ENCODE measurements around the gene FBXO38.

Gene FBXO38

DNA sequence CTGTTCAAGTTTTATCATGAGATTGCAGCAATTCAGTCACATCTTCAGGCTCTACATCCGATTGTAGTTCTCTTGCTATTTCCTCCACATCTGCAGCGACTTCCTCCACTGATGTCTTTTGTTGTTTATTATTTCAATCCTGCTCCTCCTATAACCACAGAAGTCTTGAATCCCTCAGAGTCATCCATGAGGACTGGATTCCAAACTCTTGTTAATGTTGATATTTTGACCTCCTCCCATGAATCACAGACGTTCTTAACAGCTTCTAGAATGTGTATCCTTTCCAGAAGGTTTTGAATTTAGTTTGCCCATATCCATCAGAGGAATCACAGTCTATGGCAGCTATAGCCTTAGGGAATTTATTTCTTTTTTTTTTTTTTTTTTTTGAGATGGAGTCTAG lies 3.6 kb downstream of the FBXO38 start:
- no peak for DNase-seq

DNA sequence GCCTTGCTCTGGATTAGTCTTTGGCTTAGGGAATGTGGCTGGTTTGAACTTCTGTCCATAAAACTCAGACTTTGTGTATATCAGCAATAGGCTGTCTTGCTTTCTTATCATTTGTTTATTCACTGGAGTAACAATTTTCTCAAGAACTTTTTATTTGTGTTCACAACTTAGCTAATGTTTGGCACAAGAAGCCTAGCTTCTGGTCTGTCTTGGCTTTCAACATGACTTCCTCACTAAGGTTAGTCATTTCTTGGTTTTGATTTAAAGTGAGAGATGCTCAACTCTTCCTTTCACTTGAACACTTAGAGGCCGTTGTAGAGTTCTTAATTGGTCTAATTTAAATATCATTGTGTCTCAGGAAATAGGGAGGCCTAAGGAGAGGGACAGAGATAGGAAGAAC lies 4.9 kb downstream of the FBXO38 start:
- DNase-seq, result no peak

DNA sequence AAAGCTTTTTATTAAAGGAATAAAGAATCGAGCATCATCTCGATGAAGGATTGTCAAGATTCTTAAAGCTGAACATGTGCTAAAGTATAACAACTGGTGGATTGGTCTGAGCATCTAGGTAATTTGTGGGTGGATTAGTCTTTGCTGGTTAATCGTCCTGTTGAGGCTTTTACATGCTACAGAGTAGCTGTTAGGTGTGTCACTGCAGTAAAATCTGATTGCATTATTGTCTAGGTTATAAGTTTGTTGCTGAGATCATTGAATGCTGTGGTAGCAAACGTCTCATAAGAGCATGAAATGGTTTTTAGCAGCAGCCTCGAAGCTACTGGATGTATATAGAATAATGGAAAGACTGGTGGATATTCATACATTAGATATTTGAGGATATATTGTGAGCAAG lies 7.2 kb downstream of the FBXO38 start:
- no peak for DNase-seq

DNA sequence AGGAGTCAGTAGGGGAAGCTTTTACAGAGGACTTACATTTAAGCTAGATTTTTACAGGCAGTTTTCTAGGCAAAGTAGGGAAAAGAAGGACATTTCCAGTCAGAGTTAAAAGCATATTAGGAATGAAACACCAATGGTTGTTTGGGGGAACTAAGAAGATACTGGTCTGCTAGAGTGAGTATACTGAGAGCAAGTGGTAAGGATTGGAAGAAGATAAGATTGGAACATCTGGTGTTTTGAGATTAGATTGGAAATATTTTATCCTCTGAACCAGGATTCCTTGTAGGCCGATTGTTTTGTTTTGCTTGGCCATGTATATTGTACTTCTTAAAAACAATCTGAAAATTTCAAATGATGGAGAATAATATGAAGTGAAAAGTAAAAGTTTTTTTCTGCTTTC lies 7.7 kb downstream of the FBXO38 start:
- DNase-seq, result no peak

DNA sequence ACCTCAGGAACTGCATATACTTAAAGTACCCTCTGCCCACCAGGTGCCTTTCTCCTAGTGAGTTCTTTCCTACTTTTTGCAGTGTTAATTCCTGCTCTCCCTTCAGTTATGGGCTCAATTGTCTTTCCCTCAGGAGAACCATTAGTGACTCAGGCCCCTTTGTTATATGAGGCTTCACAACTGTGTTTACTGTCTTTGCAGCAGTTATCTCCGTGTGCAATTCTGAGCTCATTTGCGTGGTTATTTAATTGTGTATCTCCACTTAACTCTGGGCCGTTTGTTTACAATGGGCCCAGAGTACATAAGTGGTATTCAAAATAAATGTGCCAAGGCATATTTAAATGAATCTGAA lies 9.6 kb downstream of the FBXO38 start:
- no peak for DNase-seq

DNA sequence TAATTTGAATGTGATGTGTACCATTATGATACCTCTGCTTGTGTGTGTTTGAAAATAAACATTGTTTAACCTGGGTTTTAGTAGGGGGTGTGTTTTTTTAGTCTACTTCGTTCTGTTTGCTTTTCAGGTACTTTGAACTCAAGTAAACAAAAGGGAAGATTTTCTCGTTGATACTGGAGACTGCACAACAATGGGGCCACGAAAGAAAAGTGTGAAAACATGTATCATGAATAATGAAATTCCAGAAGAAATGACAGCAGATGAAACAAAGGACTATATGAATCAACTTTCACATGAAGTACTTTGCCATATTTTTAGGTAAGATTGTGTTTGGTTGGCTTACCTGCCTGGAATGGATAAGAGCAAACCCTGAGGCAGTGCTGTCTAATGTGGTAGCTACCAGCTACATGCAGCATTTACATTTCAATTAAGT lies 10.8 kb downstream of the FBXO38 start:
- DNase-seq, result no peak

DNA sequence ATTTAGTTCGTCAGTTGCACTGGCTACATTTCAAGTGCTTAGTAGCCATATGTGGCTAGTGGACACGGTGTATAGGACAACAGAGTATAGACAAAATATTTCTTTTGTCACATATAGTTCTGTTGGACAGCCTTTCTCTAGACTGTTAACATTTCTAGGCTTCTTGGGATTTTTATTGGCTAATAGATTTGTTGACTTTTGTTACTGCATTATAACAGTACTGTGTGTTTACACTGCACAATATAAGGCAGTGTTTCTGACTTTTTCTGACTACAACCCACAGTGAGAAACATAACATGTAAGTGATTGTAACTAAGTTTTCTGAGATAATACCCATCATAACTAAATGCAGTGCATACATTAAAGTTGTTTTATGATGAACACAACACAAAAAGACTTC lies 11.3 kb downstream of the FBXO38 start:
- DNase-seq, result no peak

DNA sequence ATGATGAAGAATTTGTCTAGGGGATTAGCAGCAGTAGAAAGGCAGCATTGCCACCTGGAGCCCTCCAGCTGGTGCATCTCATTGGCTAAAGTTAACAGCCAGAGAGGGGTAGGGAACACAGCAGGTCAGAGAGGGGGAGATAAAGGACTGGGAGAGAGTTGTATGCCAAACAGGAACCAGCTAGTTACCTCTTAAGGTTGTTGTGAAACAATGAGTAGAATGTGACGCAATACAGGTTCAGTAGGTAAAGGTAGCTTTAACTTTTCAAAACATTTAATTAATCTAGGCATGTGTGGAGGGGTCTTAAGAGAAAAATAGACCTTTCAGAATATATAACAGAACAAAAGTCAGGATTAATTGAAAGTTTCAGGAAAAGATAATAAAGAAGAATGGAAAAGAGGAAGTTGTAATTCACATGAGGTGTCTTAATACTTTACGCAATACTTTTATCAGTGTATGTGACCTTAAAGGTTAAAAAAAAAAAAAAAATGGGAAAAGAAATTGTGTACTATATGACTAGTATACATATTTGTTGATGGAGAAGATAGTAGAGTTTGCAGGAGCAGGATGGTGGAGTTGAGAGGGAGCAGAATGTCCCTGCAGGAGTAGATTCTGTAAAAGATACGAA lies 14.3 kb downstream of the FBXO38 start:
- no peak for DNase-seq

DNA sequence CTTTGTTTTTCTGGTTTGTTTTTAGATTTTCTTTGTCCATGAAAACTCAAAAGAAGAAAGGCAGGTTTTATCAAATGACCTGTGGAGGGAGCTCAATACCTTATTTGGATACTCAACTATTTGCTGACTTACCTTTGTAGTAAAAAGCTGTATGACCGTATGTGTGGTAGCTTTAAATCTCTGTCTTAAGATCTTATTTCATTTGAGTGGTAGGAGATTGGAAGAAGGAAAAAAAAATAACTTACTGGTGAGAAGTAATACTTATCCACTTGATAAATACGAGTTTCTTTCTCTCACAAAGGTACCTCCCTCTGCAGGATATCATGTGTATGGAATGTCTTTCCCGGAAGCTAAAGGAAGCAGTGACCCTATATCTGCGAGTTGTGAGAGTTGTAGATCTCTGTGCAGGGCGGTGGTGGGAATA lies 15.0 kb downstream of the FBXO38 start:
- DNase-seq, result no peak

DNA sequence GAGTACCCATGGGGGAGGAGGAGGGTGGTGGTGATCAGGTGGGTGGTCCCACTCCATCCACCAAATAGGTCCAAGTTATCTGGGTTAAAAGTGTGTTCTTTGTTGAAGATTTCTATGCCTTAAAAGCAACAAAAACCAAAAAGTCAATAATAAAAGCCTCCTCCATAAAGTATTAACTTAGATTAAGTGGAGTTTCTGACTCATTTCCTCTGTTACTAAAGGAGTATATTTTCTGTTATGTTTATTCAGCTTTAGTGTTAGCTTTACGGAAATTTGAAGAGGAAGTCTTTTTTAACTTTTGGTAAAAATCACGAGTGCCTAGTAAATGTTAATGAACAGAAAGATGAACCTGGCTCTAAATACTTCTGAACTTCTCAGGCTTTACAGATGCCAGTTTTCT lies 17.8 kb downstream of the FBXO38 start:
- no peak for DNase-seq

DNA sequence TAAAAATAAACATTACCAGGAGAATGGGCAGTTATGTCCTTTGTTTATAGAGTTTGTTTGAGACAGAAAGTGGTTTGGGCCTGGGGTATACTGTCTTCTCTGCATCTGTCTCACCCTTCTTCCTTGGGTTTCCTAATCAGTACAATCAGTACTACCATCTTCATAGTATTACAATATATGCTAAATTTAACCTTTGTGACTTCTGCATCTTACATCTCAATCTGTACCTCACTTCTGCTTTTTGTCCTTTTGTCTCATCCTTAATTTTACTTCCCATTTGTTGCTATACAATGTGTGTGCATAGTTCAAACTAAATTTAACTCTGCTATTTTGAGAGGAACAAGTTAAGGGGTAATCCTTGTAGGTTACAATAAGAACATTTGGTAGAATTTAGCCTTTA lies 19.6 kb downstream of the FBXO38 start:
- peak; percentile 7 for DNase-seq

DNA sequence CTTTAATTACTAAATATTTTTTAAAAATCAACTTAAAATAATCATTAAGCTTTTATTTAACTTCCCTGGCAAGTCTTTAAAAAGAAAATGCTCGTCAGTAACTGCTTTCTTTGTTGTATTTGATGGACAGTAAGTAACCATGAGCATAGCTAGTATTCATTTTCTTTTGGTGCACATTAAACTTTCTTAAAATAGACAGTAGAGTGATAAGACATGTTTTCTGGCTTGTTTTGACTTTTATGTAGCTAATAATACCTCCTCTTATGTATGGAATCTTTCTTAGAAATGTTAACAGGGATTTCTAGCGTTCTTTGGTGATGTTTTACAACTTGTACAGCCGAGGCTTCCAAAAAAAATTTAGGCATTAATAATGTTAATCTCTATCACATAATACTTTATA lies 22.6 kb downstream of the FBXO38 start:
- DNase-seq, result no peak

DNA sequence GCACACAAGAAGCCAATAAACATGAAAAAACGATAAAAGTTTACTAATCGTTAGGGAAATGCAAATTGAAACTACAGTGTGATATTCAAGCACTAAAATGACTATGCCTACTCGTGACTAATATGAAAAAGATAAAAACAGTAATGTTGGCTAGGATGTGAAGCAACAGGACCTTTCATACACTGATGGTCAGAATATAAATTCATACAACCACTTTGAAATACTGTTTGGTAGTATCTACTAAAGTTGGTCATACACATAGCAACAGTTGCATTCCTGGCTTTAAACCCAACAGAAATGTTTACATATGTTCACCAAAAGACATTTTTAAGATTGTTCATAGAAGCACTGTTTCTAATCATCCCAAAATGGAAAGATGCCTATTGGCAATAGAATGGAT lies 24.3 kb downstream of the FBXO38 start:
- no peak for DNase-seq

DNA sequence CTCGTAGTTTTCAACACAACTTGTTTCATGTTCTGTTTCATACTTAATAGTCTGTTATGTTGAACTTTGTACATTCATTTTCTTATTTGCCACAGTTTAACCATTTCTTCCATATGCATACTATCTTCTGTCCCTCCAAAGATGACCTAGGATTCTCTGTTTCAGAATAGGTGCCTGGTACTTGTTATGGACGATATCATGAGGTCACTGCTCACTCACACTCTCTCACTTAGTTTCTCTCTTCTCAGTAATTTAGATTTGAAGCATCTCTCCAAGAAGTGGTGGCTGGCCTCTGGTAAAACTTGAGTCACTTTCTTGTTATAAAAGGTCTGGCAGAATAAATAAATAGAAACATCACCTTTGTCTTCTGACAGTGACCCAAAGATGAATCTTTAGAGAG lies 28.4 kb downstream of the FBXO38 start:
- no peak for DNase-seq

DNA sequence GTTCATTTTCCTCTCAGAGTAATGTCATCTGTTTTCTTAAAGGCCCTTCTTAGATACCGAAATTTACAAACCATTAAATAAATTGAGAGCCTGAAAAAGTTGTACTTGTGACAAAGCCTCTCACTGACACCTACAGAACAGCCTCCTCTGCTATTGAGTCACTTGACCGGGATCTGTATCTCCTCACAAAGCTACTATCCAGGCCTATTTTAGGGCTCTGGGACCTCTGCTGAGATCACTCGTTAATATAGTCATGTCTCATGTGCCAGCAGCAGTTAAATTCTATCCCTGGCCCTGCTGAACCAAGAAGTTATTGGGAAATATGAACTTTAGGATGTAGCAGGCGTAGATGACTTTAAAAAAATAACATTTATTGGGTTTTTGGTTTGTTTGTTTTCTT lies 31.1 kb downstream of the FBXO38 start:
- no peak for DNase-seq

DNA sequence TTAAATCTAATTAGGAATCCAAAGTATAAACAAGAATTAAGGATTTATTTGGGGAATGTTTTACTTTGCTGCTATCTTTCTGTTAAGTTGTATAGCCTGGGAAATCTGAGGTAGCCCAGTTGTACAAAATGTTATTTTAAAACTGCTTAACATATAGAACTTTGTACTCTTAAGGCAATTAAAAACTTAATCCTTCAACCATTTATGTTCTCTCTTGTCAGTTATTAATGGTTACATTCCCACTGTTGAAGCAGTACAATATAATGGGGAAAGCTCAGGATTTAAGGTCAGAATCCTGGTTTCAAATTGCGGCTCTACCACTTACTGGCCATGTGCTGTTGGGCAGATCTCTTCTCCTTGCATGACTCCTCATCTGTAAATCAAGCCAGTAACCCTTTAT lies 32.7 kb downstream of the FBXO38 start:
- DNase-seq, result no peak

DNA sequence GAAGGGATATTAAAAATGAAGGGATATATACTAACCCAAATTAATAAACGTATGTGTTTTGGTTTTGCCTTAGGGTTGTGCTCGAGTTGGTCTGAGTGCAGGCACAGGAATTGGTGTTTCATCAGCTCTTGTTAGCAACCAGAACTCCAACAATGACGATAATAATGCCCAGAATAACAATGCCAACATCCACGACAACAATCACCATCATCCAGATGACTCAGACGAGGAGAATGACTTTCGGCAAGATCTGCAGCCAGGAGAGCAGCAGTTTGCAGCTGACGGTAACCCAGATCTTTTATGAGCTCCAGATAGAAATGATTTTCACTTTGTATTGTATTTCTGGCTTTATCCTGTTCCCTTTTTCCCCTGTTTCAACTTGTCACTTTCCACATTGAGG lies 33.2 kb downstream of the FBXO38 start:
- no peak for DNase-seq

DNA sequence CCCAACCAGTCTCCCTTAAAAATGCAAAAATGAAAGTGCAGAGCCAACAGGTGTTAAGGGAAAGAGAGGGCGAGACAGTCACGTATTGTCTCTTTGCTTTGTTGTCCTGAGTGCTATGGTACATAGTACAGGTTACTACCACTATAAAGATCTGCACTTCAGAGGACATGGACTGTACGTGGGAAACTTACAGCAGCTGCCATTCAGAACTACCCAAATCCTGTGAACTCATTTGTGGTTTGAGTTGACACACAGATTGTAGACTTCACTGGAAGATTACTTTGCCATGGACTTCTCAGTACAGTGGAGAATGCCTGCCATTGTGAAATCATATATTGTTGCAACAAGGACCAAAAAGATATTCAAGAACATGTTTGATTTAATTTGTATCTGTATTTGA lies 34.8 kb downstream of the FBXO38 start:
- no peak for DNase-seq

DNA sequence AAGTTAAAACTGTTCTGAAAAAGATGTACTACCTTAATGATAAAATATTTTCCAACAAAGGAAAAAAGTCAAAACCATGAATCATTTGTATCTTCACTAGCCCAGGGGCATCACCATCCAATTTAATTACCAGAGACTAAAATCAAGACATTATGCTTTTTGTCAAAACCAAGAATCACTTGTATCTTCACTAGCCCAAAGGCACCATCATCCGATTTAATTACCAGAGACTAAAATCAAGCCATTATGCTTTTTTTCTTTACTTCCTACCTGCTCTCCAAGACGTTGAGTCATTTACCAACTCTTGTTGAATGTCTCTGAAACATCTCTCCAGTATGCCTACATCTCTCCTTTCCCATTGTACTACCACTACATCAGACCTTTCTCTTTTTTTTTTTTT lies 37.9 kb downstream of the FBXO38 start:
- no peak for DNase-seq

DNA sequence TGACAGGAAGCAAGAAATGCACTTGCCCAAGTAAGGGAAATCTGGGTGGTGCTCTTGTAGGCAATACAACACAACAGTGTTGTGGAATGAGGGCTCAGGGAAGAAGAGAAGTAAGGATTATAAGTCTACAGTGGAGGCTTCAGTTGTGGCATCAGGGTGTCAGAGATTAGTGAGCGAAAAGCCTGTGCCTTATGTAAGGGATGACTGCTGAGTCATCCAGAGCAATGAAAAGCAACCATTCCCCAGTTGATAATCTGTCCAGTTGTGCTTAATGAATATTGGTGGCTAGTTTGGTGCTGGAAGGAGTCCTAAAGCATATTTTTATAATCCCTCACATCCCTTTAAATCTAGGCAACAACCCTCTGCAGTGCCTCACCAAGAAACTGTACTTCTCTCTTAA lies 42.0 kb downstream of the FBXO38 start:
- no peak for DNase-seq

DNA sequence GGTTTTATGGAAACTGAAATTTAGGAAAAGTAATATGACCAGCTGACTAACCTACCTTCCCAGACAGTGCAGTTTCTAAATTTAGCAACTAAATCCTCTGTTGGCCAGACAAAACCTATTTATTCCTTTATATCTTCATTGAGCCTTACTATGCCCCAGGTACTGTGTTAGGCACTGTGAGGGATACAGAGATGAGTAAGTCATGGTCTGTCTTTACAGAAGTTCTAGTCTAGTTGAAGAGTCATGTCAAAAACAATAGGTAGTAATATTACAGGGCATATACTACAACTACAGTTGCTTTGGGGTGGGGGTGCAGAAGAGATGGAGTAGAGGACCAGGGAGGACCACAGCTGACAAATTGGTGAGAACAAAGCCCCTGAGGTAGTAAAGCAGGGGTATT lies 42.8 kb downstream of the FBXO38 start:
- no peak for DNase-seq

DNA sequence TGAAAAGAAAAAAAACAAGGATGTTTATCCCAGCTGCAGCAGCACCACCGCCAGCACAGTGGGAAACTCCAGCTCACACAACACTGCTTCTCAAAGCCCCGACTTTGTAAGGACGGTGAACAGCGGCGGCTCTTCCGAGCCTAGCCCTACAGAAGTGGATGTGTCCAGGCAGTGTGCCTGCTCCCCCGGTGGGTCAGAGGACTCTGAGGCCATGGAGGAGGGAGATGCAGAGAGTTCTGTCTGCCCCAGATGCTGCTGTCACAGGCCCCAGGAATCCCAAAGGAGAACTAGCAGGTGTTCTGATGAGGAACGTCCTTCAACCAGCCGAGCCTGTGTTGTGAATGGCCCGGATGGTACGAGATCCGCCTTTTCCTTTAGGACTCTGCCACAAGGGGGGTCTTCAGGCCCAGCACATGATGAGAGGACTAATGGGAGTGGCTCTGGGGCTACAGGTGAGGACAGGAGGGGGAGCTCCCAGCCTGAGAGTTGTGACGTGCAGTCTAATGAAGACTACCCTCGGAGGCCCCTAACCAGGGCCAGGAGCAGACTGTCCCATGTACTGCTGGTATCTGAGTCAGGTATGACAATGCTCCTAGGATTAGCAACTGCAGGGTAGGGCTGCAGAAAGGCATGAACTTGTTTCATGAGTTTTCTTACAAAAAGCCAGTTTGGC lies 43.7 kb downstream of the FBXO38 start:
- no peak for DNase-seq

DNA sequence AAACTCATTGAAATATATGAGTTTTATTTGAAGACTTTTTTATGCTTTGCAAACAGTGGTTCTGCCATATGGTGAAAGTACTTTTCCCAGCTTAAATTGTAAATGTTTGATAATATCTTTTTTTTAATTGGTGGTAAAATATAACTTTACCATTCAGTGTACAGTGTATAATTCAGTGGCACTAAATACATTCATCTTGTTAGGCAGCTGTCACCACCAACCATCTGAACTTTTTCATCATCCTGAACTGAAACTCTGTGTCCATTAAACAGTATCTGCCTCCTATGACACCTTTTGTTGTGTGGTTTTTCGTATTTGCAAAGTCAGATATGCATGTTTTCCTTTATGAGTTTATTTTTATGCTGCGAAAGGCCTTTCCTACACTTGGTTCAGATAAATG lies 45.1 kb downstream of the FBXO38 start:
- DNase-seq, result no peak

DNA sequence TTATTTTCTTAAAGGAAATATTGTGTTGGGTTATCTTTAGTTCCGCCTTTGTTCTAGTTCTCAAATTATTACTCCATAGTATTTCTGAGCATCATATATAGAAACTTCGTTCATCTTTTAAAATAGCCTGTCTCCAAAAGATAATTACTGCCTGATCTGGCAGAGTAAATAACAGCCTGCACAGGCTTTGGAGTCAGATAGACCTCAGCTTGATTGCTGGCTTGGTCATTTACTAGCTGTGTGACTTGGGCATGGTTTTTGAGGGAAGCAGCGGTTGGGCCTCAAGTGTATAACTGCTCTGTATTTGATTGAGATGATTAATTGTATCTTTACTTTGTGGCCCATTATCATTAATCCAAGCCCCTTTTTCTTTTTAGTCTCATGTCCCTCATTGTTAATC lies 50.1 kb downstream of the FBXO38 start:
- DNase-seq, result no peak

DNA sequence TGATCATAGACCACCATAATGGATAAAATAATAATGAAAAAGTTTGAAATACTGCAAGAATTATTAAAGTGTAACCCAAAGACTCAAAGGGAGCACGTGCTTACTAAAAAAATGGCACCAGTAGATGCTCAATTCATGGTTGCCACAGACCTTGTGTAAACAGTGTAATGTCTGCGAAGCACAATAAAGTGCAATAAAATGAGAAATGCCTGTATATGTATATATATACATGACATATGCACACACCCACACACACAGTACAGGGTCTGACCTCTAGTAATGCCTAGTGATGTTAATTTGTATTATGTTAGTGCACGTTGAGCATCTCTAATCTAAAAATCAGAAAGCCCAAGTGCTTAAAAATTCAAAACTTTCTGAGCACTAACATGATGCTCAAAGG lies 52.3 kb downstream of the FBXO38 start:
- no peak for DNase-seq
